ENCODE data around the gene ALPL.
"Not testable (repeated sequence)": the region's sequence is repeated elsewhere in the genome, so short reads cannot be mapped to it uniquely, and the experiment has no call there.

ALPL gene

DNA sequence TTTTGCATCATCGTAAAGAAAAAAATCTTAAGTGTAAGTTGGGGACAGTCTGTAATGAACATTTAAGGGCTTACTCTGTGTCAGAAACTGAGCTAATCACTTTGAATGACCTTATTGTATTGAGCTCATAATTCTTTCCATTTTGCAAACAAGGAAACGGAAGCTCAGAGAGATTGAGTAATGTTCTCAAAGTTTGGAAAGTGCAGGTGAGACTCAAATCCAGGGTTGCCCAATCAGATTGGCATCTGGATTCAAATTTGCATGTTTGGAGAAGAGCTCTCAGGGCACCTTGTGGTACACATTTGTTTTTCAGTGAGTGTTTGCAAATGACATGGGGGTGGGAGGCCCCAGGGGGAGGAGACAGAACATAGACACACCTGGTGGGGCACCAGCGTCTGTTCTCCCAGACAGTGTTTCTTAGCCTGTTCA, 8.0 kb downstream of the ALPL start:
- no peaks in the 10 kb centered on the region for H3K9me3 Mint-ChIP-seq
- H3K36me3 Mint-ChIP-seq (ENCODE audit: low read depth), result no peaks in the 10 kb centered on the region
- no peaks in the 10 kb centered on the region for H3K4me1 Mint-ChIP-seq (ENCODE audit: low read depth)
- no peak overlapping the region for H3K27ac Mint-ChIP-seq
- peaks cover 6% of the 10 kb centered on the region for H3K27me3 Mint-ChIP-seq (ENCODE audit: low read depth)
- H3K4me3 Mint-ChIP-seq, result no peak overlapping the region
- DNase-seq (ENCODE audit: low spot score), result no peak

GRCh38 chr1:21517660-21518480, 8.6 kb downstream of the ALPL start:
- Mint-ChIP-seq H3K27me3 (ENCODE audit: low read depth) (peaks cover 5% of the 10 kb centered on the region), H3K27ac (no peak overlapping the region), H3K4me3 (no peak overlapping the region), H3K9me3 (no peaks in the 10 kb centered on the region), H3K36me3 (ENCODE audit: low read depth) (no peaks in the 10 kb centered on the region), H3K4me1 (ENCODE audit: low read depth) (no peaks in the 10 kb centered on the region)
- DNase-seq (ENCODE audit: low spot score), result no peak

DNA sequence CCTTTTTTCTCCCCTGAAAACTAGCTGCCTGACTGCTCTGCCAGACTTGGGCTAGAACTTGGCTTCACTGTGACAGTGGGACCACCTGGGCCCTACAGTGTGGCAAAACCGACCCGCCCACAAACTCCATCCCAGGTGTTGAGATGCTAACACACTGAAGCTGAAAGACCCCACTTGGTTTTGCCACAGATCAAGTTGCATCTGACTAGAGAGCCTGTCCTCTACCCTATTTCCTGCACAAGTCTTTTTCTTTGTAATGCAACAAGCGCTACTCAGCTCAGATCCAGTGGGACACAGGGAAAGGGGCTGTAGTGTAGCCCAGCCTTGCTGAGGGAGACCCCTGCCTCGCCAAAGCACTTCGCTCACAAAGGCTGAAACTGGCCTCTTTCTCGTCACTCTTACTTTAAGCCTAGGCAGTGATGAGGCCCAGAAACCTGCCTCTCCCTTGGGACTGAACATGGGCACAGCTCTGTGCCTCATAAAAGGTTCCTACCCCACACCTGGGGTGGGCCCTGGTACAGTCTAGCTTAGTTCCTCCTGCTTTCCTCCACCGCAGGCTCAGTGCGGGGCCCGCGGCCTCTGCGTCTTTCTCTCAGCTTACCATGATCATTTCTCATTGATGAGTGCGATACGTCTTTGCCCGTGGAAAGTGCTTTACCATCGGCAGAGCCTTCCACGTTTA, 9.7 kb downstream of the ALPL start:
- Mint-ChIP-seq H3K4me3 (no peak overlapping the region), H3K9me3 (no peaks in the 10 kb centered on the region), H3K36me3 (ENCODE audit: low read depth) (no peaks in the 10 kb centered on the region), H3K27me3 (ENCODE audit: low read depth) (peaks cover 5% of the 10 kb centered on the region), H3K27ac (no peak overlapping the region), H3K4me1 (ENCODE audit: low read depth) (no peaks in the 10 kb centered on the region)
- no peak for DNase-seq (ENCODE audit: low spot score)

DNA sequence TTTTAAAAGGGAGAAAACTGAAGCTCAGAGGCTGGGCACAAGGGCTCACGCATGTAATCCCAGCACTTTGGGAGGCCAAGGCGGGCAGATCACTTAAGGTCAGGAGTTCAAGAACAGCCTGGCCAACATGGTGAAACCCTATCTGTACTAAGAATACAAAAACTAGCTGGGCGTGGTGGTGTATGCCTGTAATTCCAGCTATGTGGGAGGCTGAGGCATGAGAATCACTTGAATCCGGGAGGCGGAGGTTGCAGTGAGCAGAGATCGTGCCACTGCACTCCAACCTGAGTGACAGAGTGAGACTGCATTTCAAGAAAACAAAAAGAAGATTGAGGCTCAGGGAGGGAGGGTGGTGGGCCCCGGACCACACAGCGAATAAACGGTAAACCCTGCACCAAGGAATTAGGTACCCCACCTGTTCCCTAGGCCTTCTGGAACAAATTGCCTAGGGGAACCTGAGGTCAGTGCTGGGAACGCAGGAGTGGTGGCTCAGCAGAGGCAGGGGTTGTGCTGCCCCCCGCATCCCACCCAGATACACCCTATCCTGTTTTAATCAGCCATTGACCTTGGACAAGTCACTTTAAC, 10.4 kb downstream of the ALPL start:
- H3K9me3 Mint-ChIP-seq; H3K27me3 Mint-ChIP-seq (ENCODE audit: low read depth); H3K36me3 Mint-ChIP-seq (ENCODE audit: low read depth); H3K4me1 Mint-ChIP-seq (ENCODE audit: low read depth); H3K27ac Mint-ChIP-seq; DNase-seq (ENCODE audit: low spot score); H3K4me3 Mint-ChIP-seq: not testable (repeated sequence)

DNA sequence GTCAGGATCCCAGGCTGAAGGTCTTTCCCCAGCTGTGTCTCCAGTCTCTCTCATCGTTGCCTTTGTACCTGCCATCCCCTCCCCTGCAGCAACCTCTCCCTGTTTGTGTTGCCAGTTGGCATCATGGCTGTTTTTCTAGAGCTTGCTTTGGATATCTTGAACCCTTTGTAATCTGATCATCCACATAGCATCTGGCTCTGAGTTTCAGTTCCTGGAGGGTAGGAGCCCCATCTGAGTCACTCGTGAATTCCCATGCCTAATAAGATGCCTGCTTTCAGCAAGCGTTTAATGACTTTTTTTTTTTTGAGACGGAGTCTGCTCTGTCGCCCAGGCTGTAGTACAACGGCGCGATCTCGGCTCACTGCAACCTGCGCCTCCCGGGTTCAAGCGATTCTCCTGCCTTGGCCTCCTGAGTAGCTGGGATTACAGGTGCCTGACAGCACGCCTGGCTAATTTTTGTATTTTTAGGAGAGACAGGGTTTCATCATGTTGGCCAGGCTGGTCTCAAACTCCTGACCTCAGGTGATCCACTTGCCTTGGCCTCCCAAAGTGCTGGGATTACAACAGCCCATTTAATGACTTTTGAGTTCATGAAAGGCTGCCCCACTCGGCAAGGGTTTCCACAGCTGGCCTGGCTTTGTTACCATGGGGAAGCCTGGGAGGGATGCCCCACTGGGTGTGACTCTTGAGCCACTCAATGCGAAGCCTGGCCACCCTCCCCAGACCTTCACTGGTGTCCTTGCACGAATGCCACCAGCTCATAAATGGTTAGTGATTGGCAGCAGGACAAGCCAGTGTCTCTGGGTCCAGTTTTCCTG, 11.9 kb downstream of the ALPL start:
- Mint-ChIP-seq H3K4me1 (ENCODE audit: low read depth) (no peaks in the 10 kb centered on the region), H3K9me3 (no peaks in the 10 kb centered on the region), H3K36me3 (ENCODE audit: low read depth) (no peaks in the 10 kb centered on the region), H3K27ac (no peak overlapping the region), H3K4me3 (no peak overlapping the region), H3K27me3 (ENCODE audit: low read depth) (peaks cover 2% of the 10 kb centered on the region)
- no peak for DNase-seq (ENCODE audit: low spot score)

GRCh38 chr1:21521717-21522060, 12.5 kb downstream of the ALPL start:
- Mint-ChIP-seq H3K9me3 (no peaks in the 10 kb centered on the region), H3K27me3 (ENCODE audit: low read depth) (no peaks in the 10 kb centered on the region), H3K27ac (no peak overlapping the region), H3K36me3 (ENCODE audit: low read depth) (no peaks in the 10 kb centered on the region), H3K4me3 (no peak overlapping the region), H3K4me1 (ENCODE audit: low read depth) (no peaks in the 10 kb centered on the region)
- no peak for DNase-seq (ENCODE audit: low spot score)

GRCh38 chr1:21522525-21523038, 13.4 kb downstream of the ALPL start:
- Mint-ChIP-seq H3K4me3 (no peak overlapping the region), H3K27me3 (ENCODE audit: low read depth) (no peaks in the 10 kb centered on the region), H3K36me3 (ENCODE audit: low read depth) (no peaks in the 10 kb centered on the region), H3K9me3 (no peaks in the 10 kb centered on the region), H3K4me1 (ENCODE audit: low read depth) (no peaks in the 10 kb centered on the region), H3K27ac (no peak overlapping the region)
- DNase-seq (ENCODE audit: low spot score), result no peak

DNA sequence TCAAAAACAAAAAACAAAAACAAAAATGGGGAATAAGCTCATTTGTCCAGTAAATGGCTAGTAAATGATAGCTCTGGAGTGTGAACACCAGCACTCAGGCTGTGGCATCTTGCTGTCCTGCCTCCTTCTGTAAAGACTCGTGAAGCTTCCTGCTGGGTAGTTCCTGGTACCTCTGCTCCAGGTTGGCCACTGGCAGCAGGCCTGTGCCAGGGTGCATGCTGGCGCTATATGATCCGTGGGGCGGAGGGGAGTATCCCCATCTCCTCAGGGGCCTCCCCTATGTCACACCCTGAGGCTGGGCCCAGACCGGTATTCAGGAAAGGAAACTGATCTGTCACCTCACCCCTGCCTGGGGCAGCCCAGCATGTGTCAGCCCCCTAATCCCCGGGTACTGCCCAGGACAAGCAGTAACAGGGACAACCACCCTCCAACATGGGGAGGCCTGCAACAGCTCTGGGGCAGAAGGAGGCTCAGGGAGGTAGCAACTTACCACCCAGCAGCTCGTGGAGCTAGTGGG, 14.1 kb downstream of the ALPL start:
- Mint-ChIP-seq H3K27me3 (ENCODE audit: low read depth) (no peaks in the 10 kb centered on the region), H3K36me3 (ENCODE audit: low read depth) (no peaks in the 10 kb centered on the region), H3K4me1 (ENCODE audit: low read depth) (no peaks in the 10 kb centered on the region), H3K27ac (no peak overlapping the region), H3K4me3 (no peak overlapping the region), H3K9me3 (no peaks in the 10 kb centered on the region)
- no peak for DNase-seq (ENCODE audit: low spot score)

DNA sequence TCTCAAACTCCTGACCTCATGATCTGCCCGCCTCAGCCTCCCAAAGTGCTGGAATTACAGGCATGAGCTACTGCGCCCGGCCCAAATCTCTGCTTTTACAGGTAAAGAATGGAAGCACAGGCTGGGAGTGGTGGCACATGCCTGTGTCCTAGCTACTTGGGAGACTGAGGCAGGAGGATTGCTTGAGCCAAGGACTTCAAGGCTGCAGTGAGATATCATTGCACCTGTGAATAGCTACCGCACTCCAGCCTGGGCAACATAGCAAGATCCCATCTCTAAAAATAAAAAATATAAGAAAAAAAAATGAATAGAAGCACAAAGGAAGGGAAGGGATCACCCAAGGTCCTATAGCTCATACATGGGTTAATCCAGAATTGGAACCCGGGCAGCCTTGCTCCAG, 15.0 kb downstream of the ALPL start:
- Mint-ChIP-seq H3K36me3 (ENCODE audit: low read depth) (no peaks in the 10 kb centered on the region), H3K4me1 (ENCODE audit: low read depth) (no peaks in the 10 kb centered on the region), H3K27me3 (ENCODE audit: low read depth) (no peaks in the 10 kb centered on the region), H3K9me3 (no peaks in the 10 kb centered on the region), H3K27ac (no peak overlapping the region), H3K4me3 (no peak overlapping the region)
- DNase-seq (ENCODE audit: low spot score), result no peak

DNA sequence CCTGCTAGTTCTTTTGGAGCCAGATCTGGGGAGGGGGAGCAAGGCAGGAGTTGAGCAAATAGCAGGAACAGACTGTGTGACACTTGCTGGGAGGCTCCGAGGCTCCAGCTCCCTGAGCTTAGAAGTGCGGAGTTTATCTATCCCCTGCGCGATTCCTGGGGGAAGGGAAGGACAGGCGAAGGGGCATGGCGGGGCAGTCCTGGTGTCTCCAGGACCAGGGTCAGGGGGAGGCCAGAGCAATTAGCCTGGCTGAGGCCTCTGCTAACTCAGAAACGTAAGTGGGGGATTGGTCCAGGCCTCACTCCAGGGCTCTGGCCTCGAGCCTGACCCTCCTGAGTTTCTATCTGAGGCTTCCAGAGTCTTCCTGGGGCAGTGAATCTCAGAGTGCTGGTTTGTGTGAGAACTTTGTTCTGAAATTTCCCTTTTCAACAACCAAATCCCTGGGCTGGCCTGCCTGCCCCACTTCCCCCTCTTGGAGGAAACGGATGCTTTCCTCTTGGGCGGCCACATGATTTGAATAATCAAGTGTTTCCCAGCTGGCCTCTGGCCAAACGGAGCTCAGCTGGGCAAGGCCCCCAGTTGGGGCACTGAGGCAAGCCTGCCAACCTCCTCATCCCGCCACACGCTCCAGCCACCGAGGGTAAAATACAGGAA, 15.6 kb downstream of the ALPL start:
- Mint-ChIP-seq H3K27me3 (ENCODE audit: low read depth) (no peaks in the 10 kb centered on the region), H3K9me3 (no peaks in the 10 kb centered on the region), H3K36me3 (ENCODE audit: low read depth) (no peaks in the 10 kb centered on the region), H3K4me3 (no peak overlapping the region), H3K27ac (no peak overlapping the region), H3K4me1 (ENCODE audit: low read depth) (no peaks in the 10 kb centered on the region)
- DNase-seq (ENCODE audit: low spot score), result no peak

GRCh38 chr1:21525340-21525717, 16.1 kb downstream of the ALPL start:
- Mint-ChIP-seq H3K4me3 (no peak overlapping the region), H3K9me3 (no peaks in the 10 kb centered on the region), H3K27ac (no peak overlapping the region), H3K27me3 (ENCODE audit: low read depth) (peaks cover 1% of the 10 kb centered on the region), H3K36me3 (ENCODE audit: low read depth) (no peaks in the 10 kb centered on the region), H3K4me1 (ENCODE audit: low read depth) (no peaks in the 10 kb centered on the region)
- DNase-seq (ENCODE audit: low spot score), result no peak

DNA sequence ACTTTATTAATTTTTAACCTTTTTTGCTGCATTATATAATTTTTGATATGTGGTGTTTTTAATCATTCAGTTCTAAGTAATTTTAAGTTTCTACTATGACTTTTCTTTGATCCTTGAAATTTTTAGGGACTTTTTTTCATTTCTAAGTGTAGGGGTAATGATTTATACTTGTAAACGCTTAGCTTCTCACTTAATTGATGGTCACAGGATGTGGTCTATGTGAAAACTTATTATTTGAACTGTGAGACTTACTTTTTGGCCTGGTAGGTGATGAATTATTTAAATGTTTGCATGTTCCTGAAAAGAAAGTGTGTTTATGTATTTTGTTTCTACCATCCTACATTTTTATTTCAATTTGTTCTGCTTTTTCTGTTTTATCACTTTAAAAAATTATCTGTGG, 17.2 kb downstream of the ALPL start:
- Mint-ChIP-seq H3K36me3 (ENCODE audit: low read depth) (no peaks in the 10 kb centered on the region), H3K4me1 (ENCODE audit: low read depth) (no peaks in the 10 kb centered on the region), H3K27ac (no peak overlapping the region), H3K9me3 (no peaks in the 10 kb centered on the region), H3K27me3 (ENCODE audit: low read depth) (peaks cover 3% of the 10 kb centered on the region), H3K4me3 (no peak overlapping the region)
- no peak for DNase-seq (ENCODE audit: low spot score)

DNA sequence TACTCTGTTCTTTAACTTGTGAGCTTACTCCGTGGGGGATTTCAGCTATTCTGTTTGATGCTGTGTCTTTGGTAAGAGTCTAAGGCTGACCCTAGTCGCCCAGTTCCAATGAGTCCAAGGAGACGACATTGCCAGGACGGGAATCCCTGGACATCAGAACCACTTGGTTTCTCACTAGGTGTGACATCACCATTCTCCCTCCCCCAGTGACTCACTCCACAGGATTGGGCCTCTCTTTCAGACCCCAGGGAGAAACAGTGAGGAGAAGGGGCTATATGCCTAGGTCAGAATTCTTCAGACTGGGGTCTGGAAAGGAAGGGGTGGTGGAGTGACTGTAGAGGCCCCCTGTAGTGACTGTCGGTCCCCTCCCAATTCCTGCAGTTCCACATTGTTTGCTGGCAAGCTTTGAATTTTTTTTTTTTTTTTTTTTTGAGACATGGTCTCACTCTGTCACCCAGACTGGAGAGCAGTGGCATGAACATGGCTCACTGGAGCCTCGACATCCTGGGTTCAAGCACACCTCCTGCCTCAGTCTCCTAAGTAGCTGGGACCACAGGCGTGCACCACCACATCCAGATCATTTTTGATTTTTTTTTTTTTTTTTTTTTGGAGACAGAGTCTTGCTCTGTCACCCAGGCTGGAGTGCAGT, 21.3 kb downstream of the ALPL start:
- DNase-seq (ENCODE audit: low spot score), result no peak
- Mint-ChIP-seq H3K27me3 (ENCODE audit: low read depth) (peaks cover 7% of the 10 kb centered on the region), H3K9me3 (no peaks in the 10 kb centered on the region), H3K4me3 (no peak overlapping the region), H3K36me3 (ENCODE audit: low read depth) (no peaks in the 10 kb centered on the region), H3K4me1 (ENCODE audit: low read depth) (no peaks in the 10 kb centered on the region), H3K27ac (no peak overlapping the region)

Data from T-helper 2 cell treated with Interferon-gamma antibody and Interleukin-4, amounts not matched to agents 5 μg/mL and 100 μg/mL, for 36 hours (primary cell).